GM12878 (cell line): ENCODE data around the gene ADPGK. TPM values are rescaled to one million over a fixed set of nuclear protein-coding genes. Genes with fewer than 3 reads are reported as not detected.

ENCODE experiments used
- ATAC-seq: fragments of 200-7000 bp; cut with Tn5 transposase; 3 replicates; pipeline ENCODE4 v1.9.1; 2020; ENCODE audit warnings: mild to moderate bottlenecking, moderate library complexity
- BruUV-seq: library from RNA; stranded (reverse); fragments of 400-500 nt; replicated peaks from 2 replicates; lab custom pipeline; 2021; lab: Mats Ljungman, UMichigan
- CTCF ChIA-PET: fragments of 300-600 bp; sonication (Branson Sonifier 250); formaldehyde crosslinking; extraction: SDS; loops from one replicate; lab custom pipeline; 2021; ENCODE audit warnings: inconsistent platforms; lab: Yijun Ruan, JAX
- POLR2A ChIA-PET: fragments of 350-600 bp; formaldehyde crosslinking; extraction: SDS; loops from one replicate; lab custom pipeline; 2021; ENCODE audit warnings: inconsistent platforms; lab: Charles Lee
- RAD21 ChIA-PET: fragments of 300-600 bp; sonication (Branson Sonifier 250); formaldehyde crosslinking; loops from one replicate; lab custom pipeline; 2023; ENCODE audit warnings: antibody characterized with exemption; ENCODE audit not compliant: unreplicated experiment; lab: Charles Lee
- SMC1A ChIA-PET: fragments of 300-600 bp; sonication (Branson Sonifier 250); formaldehyde crosslinking; loops from one replicate; lab custom pipeline; 2023; ENCODE audit not compliant: unreplicated experiment, uncharacterized antibody; lab: Charles Lee
- DNase-seq: peaks from one replicate; pipeline ENCODE4 v3.0.0-alpha.2; 2011; ENCODE audit warnings: low read depth, low spot score
- FAIRE-seq: peaks from 3 replicates; lab custom pipeline; 2011; peaks lifted over from hg19 to GRCh38; lab: Jason Lieb, UNC
- H2AFZ ChIP-seq: 2 replicates; pipeline ENCODE4 v1.6.0; 2011; ENCODE audit warnings: low read depth, low read length, control low read depth; ENCODE audit not compliant: control insufficient read depth
- H3K27ac ChIP-seq: 2 replicates; pipeline ENCODE4 v1.5.1; 2011; ENCODE audit warnings: control low read depth; ENCODE audit not compliant: control insufficient read depth, insufficient read depth
- H3K27me3 ChIP-seq, 2 experiments: replicated peaks in 1 of 2; 2 replicates each; pipeline versions ENCODE4 v1.6.0 to v1.6.1; 2011; ENCODE audit warnings: low read length in 1 of 2; ENCODE audit not compliant: control insufficient read depth in 2 of 2, insufficient read depth in 2 of 2
- H3K36me3 ChIP-seq, 2 experiments: 2 replicates each; pipeline ENCODE4 v1.5.1; 2011; ENCODE audit warnings: low read length in 1 of 2; ENCODE audit not compliant: control insufficient read depth in 2 of 2, insufficient read depth in 2 of 2
- H3K4me1 ChIP-seq: 2 replicates; pipeline ENCODE4 v1.6.1; 2011; ENCODE audit warnings: mild to moderate bottlenecking, low read length, moderate library complexity, mixed read lengths; ENCODE audit not compliant: control insufficient read depth, insufficient read depth
- H3K4me2 ChIP-seq: 2 replicates; pipeline ENCODE4 v1.6.0; 2011; ENCODE audit warnings: control low read depth; ENCODE audit not compliant: control insufficient read depth, insufficient read depth
- H3K4me3 ChIP-seq: fragments of 200-600 bp; sonication (generic); 2 replicates; pipeline ENCODE4 v1.5.1; 2016
- H3K79me2 ChIP-seq: 2 replicates; pipeline ENCODE4 v1.6.0; 2011; ENCODE audit warnings: low read length; ENCODE audit not compliant: control insufficient read depth, insufficient read depth
- H3K9ac ChIP-seq: 2 replicates; pipeline ENCODE4 v1.8.0; 2011; ENCODE audit warnings: low read length, control low read depth, mixed read lengths; ENCODE audit not compliant: control insufficient read depth, insufficient read depth
- H3K9me3 ChIP-seq: replicated peaks from 3 replicates; pipeline ENCODE4 v1.5.1; 2011; ENCODE audit warnings: mild to moderate bottlenecking, low read length; ENCODE audit not compliant: control insufficient read depth, insufficient read depth
- H4K20me1 ChIP-seq: 2 replicates; pipeline ENCODE4 v1.6.0; 2011; ENCODE audit not compliant: control insufficient read depth, insufficient read depth
- POLR2AphosphoS2 ChIP-seq: IDR thresholded peaks from 2 replicates; pipeline ENCODE4 v1.6.1; 2011; ENCODE audit warnings: low read depth, mild to moderate bottlenecking, low read length, improper control_type of control experiment, moderate library complexity
- SPI1 ChIP-seq: IDR thresholded peaks from 2 replicates; pipeline ENCODE4 v1.6.1; 2011; ENCODE audit warnings: low read depth, mild to moderate bottlenecking, low read length, moderate library complexity, borderline replicate concordance; ENCODE audit not compliant: insufficient read depth
- SREBF1 ChIP-seq: IDR thresholded peaks from 2 replicates; pipeline ENCODE4 v1.6.1; 2012; ENCODE audit warnings: mild to moderate bottlenecking, low read length
- WGBS: methylation state at CpG from one replicate; pipeline ENCODE4 v1.1.6; 2016; ENCODE audit warnings: low lambda C conversion rate; ENCODE audit not compliant: insufficient replicate concordance, insufficient coverage; ENCODE audit errors: missing lambda C conversion rate; 5-methylcytosine and 5-hydroxymethylcytosine counted together
- in situ Hi-C: fragments of 300-500 bp; cut with MboI; formaldehyde crosslinking; loops from 9 replicates; pipeline ENCODE4 v1.14.3; 2018; ENCODE audit warnings: mixed read lengths
- intact Hi-C: fragments of 100-400 bp; cut with micrococcal nuclease; formaldehyde crosslinking; loops from one replicate; pipeline ENCODE4 v1.14.2; 2022; ENCODE audit not compliant: unreplicated experiment
- polyA plus RNA-seq, 11 experiments: library from polyadenylated mRNA; depleted of rRNA in 4 of 11; unstranded in 6 of 11; stranded (reverse) in 5 of 11; fragments of >200 nt; fragmentation: Nextera tagmentation in 4 of 11; fragmentation: Illumina TruSeq in 1 of 11; extraction: Ambion mirVana in 4 of 11; extraction: Trizol in 1 of 11; gene quantifications; 1 replicate in 1 of 11; 2 replicates in 10 of 11; pipeline versions ENCODE4 v1.2.1 to v1.2.3, GENCODE V29; 2011 to 2016; ENCODE audit warnings: inconsistent platforms in 2 of 11, missing spikeins in 2 of 11, low read depth in 1 of 11
- total RNA-seq, 4 experiments: library from RNA; depleted of rRNA in 3 of 4; stranded (reverse); fragments of >200 nt in 3 of 4; fragmentation: Illumina TruSeq in 1 of 4; extraction: Trizol in 1 of 4; gene quantifications; 2 replicates each; pipeline versions ENCODE4 v1.2.1 to v1.2.3, GENCODE V29; 2013 to 2021
- TF ChIP-seq, protein P1 (sequence below): fragments of 450-650 bp; IDR thresholded peaks from 2 replicates; pipeline ENCODE4 v1.6.1; 2017; ENCODE audit warnings: low read depth, mild to moderate bottlenecking, moderate library complexity
- TF ChIP-seq, protein P2 (sequence below): IDR thresholded peaks from 2 replicates; pipeline ENCODE4 v1.6.1; 2011; ENCODE audit warnings: mild to moderate bottlenecking, low read depth, low read length, moderate library complexity; ENCODE audit not compliant: insufficient replicate concordance

Gene ADPGK
- total and polyA plus RNA-seq, 10 of the 15 experiments (the other 5 are each of a cell fraction or from before 2014, with no cell fraction given): 13.8 to 146 (median 56.7) TPM

GRCh38 chr15:72824112-72824511 lies 40.6 kb upstream of the ADPGK start (continued):
- TF ChIP-seq SPI1: no peak
- TF ChIP-seq, protein P1, sequence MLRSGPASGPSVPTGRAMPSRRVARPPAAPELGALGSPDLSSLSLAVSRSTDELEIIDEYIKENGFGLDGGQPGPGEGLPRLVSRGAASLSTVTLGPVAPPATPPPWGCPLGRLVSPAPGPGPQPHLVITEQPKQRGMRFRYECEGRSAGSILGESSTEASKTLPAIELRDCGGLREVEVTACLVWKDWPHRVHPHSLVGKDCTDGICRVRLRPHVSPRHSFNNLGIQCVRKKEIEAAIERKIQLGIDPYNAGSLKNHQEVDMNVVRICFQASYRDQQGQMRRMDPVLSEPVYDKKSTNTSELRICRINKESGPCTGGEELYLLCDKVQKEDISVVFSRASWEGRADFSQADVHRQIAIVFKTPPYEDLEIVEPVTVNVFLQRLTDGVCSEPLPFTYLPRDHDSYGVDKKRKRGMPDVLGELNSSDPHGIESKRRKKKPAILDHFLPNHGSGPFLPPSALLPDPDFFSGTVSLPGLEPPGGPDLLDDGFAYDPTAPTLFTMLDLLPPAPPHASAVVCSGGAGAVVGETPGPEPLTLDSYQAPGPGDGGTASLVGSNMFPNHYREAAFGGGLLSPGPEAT: no peak
- TF ChIP-seq, protein P2, sequence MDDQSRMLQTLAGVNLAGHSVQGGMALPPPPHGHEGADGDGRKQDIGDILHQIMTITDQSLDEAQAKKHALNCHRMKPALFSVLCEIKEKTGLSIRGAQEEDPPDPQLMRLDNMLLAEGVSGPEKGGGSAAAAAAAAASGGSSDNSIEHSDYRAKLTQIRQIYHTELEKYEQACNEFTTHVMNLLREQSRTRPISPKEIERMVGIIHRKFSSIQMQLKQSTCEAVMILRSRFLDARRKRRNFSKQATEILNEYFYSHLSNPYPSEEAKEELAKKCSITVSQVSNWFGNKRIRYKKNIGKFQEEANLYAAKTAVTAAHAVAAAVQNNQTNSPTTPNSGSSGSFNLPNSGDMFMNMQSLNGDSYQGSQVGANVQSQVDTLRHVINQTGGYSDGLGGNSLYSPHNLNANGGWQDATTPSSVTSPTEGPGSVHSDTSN: no peak
- TF ChIP-seq, all 136 proteins: peak for 0

- Histone ChIP-seq H3K9ac (no peak overlapping the region), H3K9me3 (no peaks in the 10 kb centered on the region), H3K27me3 (peaks cover 0 to 2% of the 10 kb centered on the region in 2 experiments; a peak in 2 of 4 replicates), H4K20me1 (no peaks in the 10 kb centered on the region), H3K36me3 (no peaks in the 10 kb centered on the region), H3K4me2 (no peak overlapping the region), H3K79me2 (no peaks in the 10 kb centered on the region), H3K27ac (no peak overlapping the region), H3K4me3 (no peak overlapping the region), H3K4me1 (no peaks in the 10 kb centered on the region), H2AFZ (no peak overlapping the region)
- ATAC-seq: no peak
- ChIA-PET RAD21 (no interaction called here), POLR2A (no interaction called here), SMC1A (interaction anchor here (0.6 kb wide), 1 partner anchor 467 kb away, joined by 3 read pairs; no protein-coding TSS in a partner anchor), CTCF (interaction anchor here (0.9 to 1.1 kb wide), 2 partner anchors 35 to 98 kb away, joined by 3 read pairs; no protein-coding TSS in a partner anchor)
- 37% methylated on average over 4 of the region's 4 CpGs for WGBS
- no TSS peak for BruUV-seq
- no peak for DNase-seq
- in situ Hi-C loops (no loop called here), intact Hi-C loops (no loop called here)
- TF ChIP-seq POLR2AphosphoS2 (no peak), SREBF1 (no peak)
- FAIRE-seq: no peak
Observed at GRCh38 chr15:72820278-72820677, 36.7 kb upstream of the ADPGK start.
